ENCODE results near the gene CATSPERB.

Gene CATSPERB

DNA sequence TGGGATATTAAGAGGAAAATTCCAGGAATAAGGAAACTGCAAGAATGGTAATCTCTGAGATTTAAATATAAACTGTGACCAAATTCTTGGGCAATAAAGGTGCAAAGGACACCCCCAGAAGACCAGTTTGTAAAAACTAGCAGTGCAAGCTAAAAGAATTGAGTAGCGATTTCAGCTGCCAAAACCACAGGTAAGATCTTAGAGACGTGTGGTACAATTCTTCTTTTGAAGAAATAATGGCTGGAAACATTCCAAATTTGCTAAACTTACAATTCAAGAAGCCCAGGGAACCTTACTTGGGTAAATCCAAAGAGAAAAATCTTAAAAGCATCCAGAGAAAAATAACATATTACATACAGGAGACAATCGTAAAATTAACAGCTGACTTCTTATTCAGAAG lies 12.0 kb downstream of the CATSPERB start:
- Histone ChIP-seq H2BK12ac (ENCODE audit: low read length in 2 of 2) (no peak overlapping the region), H3K27me3 (ENCODE audit: control insufficient read depth in 1 of 2, insufficient read depth in 1 of 2, low read length in 2 of 2) (no peaks in the 10 kb centered on the region), H3K9me3 (ENCODE audit: control insufficient read depth, low read length) (no peaks in the 10 kb centered on the region), H3K4me2 (ENCODE audit: low read length, poor library complexity, severe bottlenecking) (no peak overlapping the region), H3K27ac (ENCODE audit: low read length, poor library complexity, severe bottlenecking) (no peak overlapping the region), H3K4me3 (ENCODE audit: insufficient read depth in 1 of 2, low read depth in 1 of 2, low read length in 2 of 2) (no peak overlapping the region), H2AFZ (ENCODE audit: low read depth, low read length) (no peak overlapping the region), H3K9ac (ENCODE audit: low read length) (no peak overlapping the region), H4K91ac (ENCODE audit: low read length) (no peak overlapping the region), H3K79me1 (replicated peaks; ENCODE audit: low read length, poor library complexity, severe bottlenecking) (no peaks in the 10 kb centered on the region), H3K36me3 (ENCODE audit: control insufficient read depth in 1 of 2, insufficient read depth in 2 of 2, low read depth in 1 of 2, low read length in 2 of 2) (no peaks in the 10 kb centered on the region), H3K18ac (ENCODE audit: low read depth in 1 of 2, low read length in 2 of 2) (no peak overlapping the region), H3K4me1 (ENCODE audit: control insufficient read depth, insufficient read depth, low read depth, low read length) (no peaks in the 10 kb centered on the region), H3K4ac (ENCODE audit: low read depth in 1 of 2, low read length in 2 of 2) (no peak overlapping the region), H2BK5ac (ENCODE audit: low read depth, low read length, poor library complexity, severe bottlenecking) (no peak overlapping the region), H3K23ac (ENCODE audit: low read length in 2 of 2) (no peak overlapping the region), H3K14ac (ENCODE audit: low read length in 2 of 2) (no peak overlapping the region), H4K8ac (ENCODE audit: low read length) (no peak overlapping the region), H2AK5ac (ENCODE audit: low read length, severe bottlenecking) (no peak overlapping the region), H2BK15ac (ENCODE audit: low read depth, poor library complexity, severe bottlenecking) (no peak overlapping the region), H2BK120ac (ENCODE audit: low read depth, low read length) (no peak overlapping the region)
- no peak for DNase-seq
- WGBS = 100% methylated on average over 1 of the region's 3 CpGs

DNA sequence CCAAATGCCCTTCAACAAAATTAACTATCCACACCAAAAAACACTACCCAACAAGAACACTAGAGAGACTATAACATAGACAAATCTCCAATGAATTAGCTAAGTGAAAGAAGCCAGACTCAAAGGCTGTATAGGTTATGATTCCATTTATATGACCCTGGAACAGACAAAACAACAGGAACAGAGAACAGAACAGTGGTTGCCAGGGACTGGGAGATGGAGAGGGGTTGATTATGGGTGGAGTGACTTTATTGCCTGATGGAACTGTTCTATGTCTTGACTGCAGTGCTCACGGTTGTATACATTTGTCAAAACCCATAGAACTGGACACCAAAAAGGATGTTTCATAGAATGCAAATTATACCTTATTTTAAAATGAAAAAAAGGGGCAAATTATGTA lies 14.9 kb downstream of the CATSPERB start:
- Histone ChIP-seq H3K4ac (ENCODE audit: low read depth in 1 of 2, low read length in 2 of 2) (no peak overlapping the region), H2AFZ (ENCODE audit: low read depth, low read length) (no peak overlapping the region), H3K4me1 (ENCODE audit: control insufficient read depth, insufficient read depth, low read depth, low read length) (no peaks in the 10 kb centered on the region), H4K91ac (ENCODE audit: low read length) (no peak overlapping the region), H2AK5ac (ENCODE audit: low read length, severe bottlenecking) (no peak overlapping the region), H3K18ac (ENCODE audit: low read depth in 1 of 2, low read length in 2 of 2) (no peak overlapping the region), H3K4me3 (ENCODE audit: insufficient read depth in 1 of 2, low read depth in 1 of 2, low read length in 2 of 2) (no peak overlapping the region), H2BK120ac (ENCODE audit: low read depth, low read length) (no peak overlapping the region), H3K27me3 (ENCODE audit: control insufficient read depth in 1 of 2, insufficient read depth in 1 of 2, low read length in 2 of 2) (no peaks in the 10 kb centered on the region), H4K8ac (ENCODE audit: low read length) (no peak overlapping the region), H2BK15ac (ENCODE audit: low read depth, poor library complexity, severe bottlenecking) (no peak overlapping the region), H3K4me2 (ENCODE audit: low read length, poor library complexity, severe bottlenecking) (no peak overlapping the region), H2BK12ac (ENCODE audit: low read length in 2 of 2) (no peak overlapping the region), H3K9ac (ENCODE audit: low read length) (no peak overlapping the region), H3K27ac (ENCODE audit: low read length, poor library complexity, severe bottlenecking) (no peak overlapping the region), H3K23ac (ENCODE audit: low read length in 2 of 2) (no peak overlapping the region), H3K14ac (ENCODE audit: low read length in 2 of 2) (no peak overlapping the region), H2BK5ac (ENCODE audit: low read depth, low read length, poor library complexity, severe bottlenecking) (no peak overlapping the region), H3K36me3 (ENCODE audit: control insufficient read depth in 1 of 2, insufficient read depth in 2 of 2, low read depth in 1 of 2, low read length in 2 of 2) (no peaks in the 10 kb centered on the region), H3K9me3 (ENCODE audit: control insufficient read depth, low read length) (no peaks in the 10 kb centered on the region), H3K79me1 (replicated peaks; ENCODE audit: low read length, poor library complexity, severe bottlenecking) (no peaks in the 10 kb centered on the region)
- no peak for DNase-seq
- WGBS = no CpG with 5 or more reads among the region's 1 CpG

DNA sequence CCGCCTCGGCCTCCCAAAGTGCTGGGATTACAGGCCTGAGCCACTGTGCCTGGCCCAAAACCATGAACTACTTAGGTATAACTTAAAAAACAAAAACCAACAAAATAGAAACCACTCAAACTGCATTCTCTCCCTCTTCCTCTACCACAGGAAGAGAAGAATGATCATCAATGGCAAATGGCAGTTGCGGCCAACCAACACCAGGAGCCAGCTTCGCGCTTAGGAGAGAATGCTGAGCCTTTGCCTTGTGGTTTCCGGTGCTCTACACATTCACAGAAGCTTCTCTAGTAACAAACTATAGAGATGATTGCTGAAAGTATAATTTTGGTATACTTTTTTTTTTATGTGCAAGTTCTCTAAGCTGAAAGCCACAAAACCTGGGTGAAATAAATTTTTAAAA lies 17.1 kb downstream of the CATSPERB start:
- no peak overlapping the region for H3K4me3 ChIP-seq (ENCODE audit: insufficient read depth in 1 of 2, low read depth in 1 of 2, low read length in 2 of 2)
- WGBS = 68% methylated on average over 5 of the region's 6 CpGs
- H3K4me1 ChIP-seq (ENCODE audit: control insufficient read depth, insufficient read depth, low read depth, low read length) = no peaks in the 10 kb centered on the region
- no peak overlapping the region for H3K27ac ChIP-seq (ENCODE audit: low read length, poor library complexity, severe bottlenecking)
- no peak overlapping the region for H3K4me2 ChIP-seq (ENCODE audit: low read length, poor library complexity, severe bottlenecking)
- no peak overlapping the region for H3K14ac ChIP-seq (ENCODE audit: low read length in 2 of 2)
- H3K27me3 ChIP-seq (ENCODE audit: control insufficient read depth in 1 of 2, insufficient read depth in 1 of 2, low read length in 2 of 2) = no peaks in the 10 kb centered on the region
- H3K79me1 ChIP-seq (replicated peaks; ENCODE audit: low read length, poor library complexity, severe bottlenecking) = no peaks in the 10 kb centered on the region
- no peak overlapping the region for H4K8ac ChIP-seq (ENCODE audit: low read length)
- H3K36me3 ChIP-seq (ENCODE audit: control insufficient read depth in 1 of 2, insufficient read depth in 2 of 2, low read depth in 1 of 2, low read length in 2 of 2) = no peaks in the 10 kb centered on the region
- H2BK5ac ChIP-seq (ENCODE audit: low read depth, low read length, poor library complexity, severe bottlenecking) = no peak overlapping the region
- H4K91ac ChIP-seq (ENCODE audit: low read length) = no peak overlapping the region
- H2BK120ac ChIP-seq (ENCODE audit: low read depth, low read length) = no peak overlapping the region
- no peak overlapping the region for H3K23ac ChIP-seq (ENCODE audit: low read length in 2 of 2)
- H3K4ac ChIP-seq (ENCODE audit: low read depth in 1 of 2, low read length in 2 of 2) = no peak overlapping the region
- H3K9ac ChIP-seq (ENCODE audit: low read length) = no peak overlapping the region
- H3K18ac ChIP-seq (ENCODE audit: low read depth in 1 of 2, low read length in 2 of 2) = no peak overlapping the region
- no peak overlapping the region for H2AK5ac ChIP-seq (ENCODE audit: low read length, severe bottlenecking)
- H2BK15ac ChIP-seq (ENCODE audit: low read depth, poor library complexity, severe bottlenecking) = no peak overlapping the region
- H2AFZ ChIP-seq (ENCODE audit: low read depth, low read length) = no peak overlapping the region
- no peak for DNase-seq
- H3K9me3 ChIP-seq (ENCODE audit: control insufficient read depth, low read length) = no peaks in the 10 kb centered on the region
- H2BK12ac ChIP-seq (ENCODE audit: low read length in 2 of 2) = no peak overlapping the region

DNA sequence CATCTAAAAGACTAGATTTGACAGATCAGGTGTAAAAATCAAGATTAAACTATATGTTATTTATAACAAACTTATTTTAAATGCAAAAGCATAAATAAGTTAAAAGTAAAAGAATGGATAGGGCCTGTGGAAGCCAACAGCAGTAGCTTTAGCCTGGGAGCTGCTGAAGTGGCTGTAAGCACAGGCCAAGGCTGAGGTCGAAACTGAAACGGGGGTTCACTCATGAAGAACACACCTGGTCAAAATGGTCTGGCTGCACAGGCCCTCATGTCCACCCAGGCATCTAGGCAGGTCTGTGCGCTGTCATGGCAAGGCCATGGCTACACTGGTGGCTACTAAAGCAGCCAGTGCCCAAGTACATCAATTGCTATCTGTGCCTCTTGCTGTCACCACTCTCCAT lies 23.1 kb downstream of the CATSPERB start:
- Histone ChIP-seq H2BK15ac (ENCODE audit: low read depth, poor library complexity, severe bottlenecking) (no peak overlapping the region), H4K8ac (ENCODE audit: low read length) (no peak overlapping the region), H3K79me1 (replicated peaks; ENCODE audit: low read length, poor library complexity, severe bottlenecking) (no peaks in the 10 kb centered on the region), H4K91ac (ENCODE audit: low read length) (no peak overlapping the region), H3K9ac (ENCODE audit: low read length) (no peak overlapping the region), H3K23ac (ENCODE audit: low read length in 2 of 2) (no peak overlapping the region), H3K4me3 (ENCODE audit: insufficient read depth in 1 of 2, low read depth in 1 of 2, low read length in 2 of 2) (no peak overlapping the region), H3K4ac (ENCODE audit: low read depth in 1 of 2, low read length in 2 of 2) (no peak overlapping the region), H3K4me2 (ENCODE audit: low read length, poor library complexity, severe bottlenecking) (no peak overlapping the region), H3K14ac (ENCODE audit: low read length in 2 of 2) (no peak overlapping the region), H2BK120ac (ENCODE audit: low read depth, low read length) (no peak overlapping the region), H3K27ac (ENCODE audit: low read length, poor library complexity, severe bottlenecking) (no peak overlapping the region), H3K4me1 (ENCODE audit: control insufficient read depth, insufficient read depth, low read depth, low read length) (no peaks in the 10 kb centered on the region), H3K36me3 (ENCODE audit: control insufficient read depth in 1 of 2, insufficient read depth in 2 of 2, low read depth in 1 of 2, low read length in 2 of 2) (no peaks in the 10 kb centered on the region), H2AK5ac (ENCODE audit: low read length, severe bottlenecking) (no peak overlapping the region), H2AFZ (ENCODE audit: low read depth, low read length) (no peak overlapping the region), H3K18ac (ENCODE audit: low read depth in 1 of 2, low read length in 2 of 2) (no peak overlapping the region), H3K27me3 (ENCODE audit: control insufficient read depth in 1 of 2, insufficient read depth in 1 of 2, low read length in 2 of 2) (no peaks in the 10 kb centered on the region), H3K9me3 (ENCODE audit: control insufficient read depth, low read length) (no peaks in the 10 kb centered on the region), H2BK12ac (ENCODE audit: low read length in 2 of 2) (no peak overlapping the region), H2BK5ac (ENCODE audit: low read depth, low read length, poor library complexity, severe bottlenecking) (no peak overlapping the region)
- 81% methylated on average over 3 of the region's 3 CpGs for WGBS
- DNase-seq = no peak
